MM.1S (cell line): ENCODE measurements around the gene ADK.

Source experiments
- DNase-seq: peaks from one replicate; pipeline ENCODE4 v3.0.0-alpha.2; 2015
- H2AFZ ChIP-seq: fragments of 300-600 bp; sonication (generic); 2 replicates; pipeline ENCODE4 v1.6.0; 2016; ENCODE audit warnings: antibody characterized with exemption, low read length
- H3F3A ChIP-seq: fragments of 300-600 bp; sonication (generic); 2 replicates; pipeline ENCODE4 v1.6.1; 2016; ENCODE audit warnings: mild to moderate bottlenecking, antibody characterized with exemption, low read length, moderate library complexity, mixed read lengths; ENCODE audit not compliant: insufficient read depth
- H3K27ac ChIP-seq: fragments of 300-600 bp; sonication (generic); 2 replicates; pipeline ENCODE4 v1.5.1; 2016; ENCODE audit warnings: mild to moderate bottlenecking, low read length
- H3K27me3 ChIP-seq: fragments of 300-600 bp; sonication (generic); replicated peaks from 2 replicates; pipeline ENCODE4 v1.6.0; 2016; ENCODE audit warnings: low read length; ENCODE audit not compliant: insufficient read depth
- H3K36me3 ChIP-seq: fragments of 300-600 bp; sonication (generic); replicated peaks from 2 replicates; pipeline ENCODE4 v1.6.1; 2016; ENCODE audit warnings: mild to moderate bottlenecking, low read length, mixed read lengths; ENCODE audit not compliant: insufficient read depth
- H3K4me1 ChIP-seq: fragments of 300-600 bp; sonication (generic); 2 replicates; pipeline ENCODE4 v1.6.1; 2016; ENCODE audit warnings: low read length, mixed read lengths
- H3K4me2 ChIP-seq: fragments of 300-600 bp; sonication (generic); 2 replicates; pipeline ENCODE4 v1.6.0; 2016; ENCODE audit warnings: low read depth, low read length
- H3K4me3 ChIP-seq: fragments of 300-600 bp; sonication (generic); 2 replicates; pipeline ENCODE4 v1.5.1; 2016; ENCODE audit warnings: low read length, mixed read lengths
- H3K79me2 ChIP-seq: fragments of 300-600 bp; sonication (generic); 2 replicates; pipeline ENCODE4 v1.6.1; 2016; ENCODE audit warnings: mixed run types, low read length, mixed read lengths
- H3K9ac ChIP-seq: fragments of 300-600 bp; sonication (generic); 2 replicates; pipeline ENCODE4 v1.6.1; 2016; ENCODE audit warnings: low read length, mixed read lengths
- H3K9me2 ChIP-seq: fragments of 300-600 bp; sonication (generic); replicated peaks from 2 replicates; pipeline ENCODE4 v1.6.1; 2016; ENCODE audit warnings: mild to moderate bottlenecking, low read length, mixed read lengths; ENCODE audit not compliant: insufficient read depth
- H3K9me3 ChIP-seq: fragments of 300-600 bp; sonication (generic); replicated peaks from 2 replicates; pipeline ENCODE4 v1.6.1; 2016; ENCODE audit warnings: mild to moderate bottlenecking, low read length, mixed read lengths; ENCODE audit not compliant: insufficient read depth
- H4K20me1 ChIP-seq: fragments of 300-600 bp; sonication (generic); 2 replicates; pipeline ENCODE4 v1.6.1; 2016; ENCODE audit warnings: mild to moderate bottlenecking, low read length, moderate library complexity, mixed read lengths; ENCODE audit not compliant: insufficient read depth
- EZH2 ChIP-seq: fragments of 300-600 bp; sonication (generic); optimal IDR thresholded peaks from 2 replicates; pipeline ENCODE3; 2017; ENCODE audit warnings: low read depth, mild to moderate bottlenecking, antibody characterized with exemption, low read length, mixed read lengths
- EZH2phosphoT487 ChIP-seq: fragments of 300-600 bp; sonication (generic); IDR thresholded peaks from 2 replicates; pipeline ENCODE4 v1.6.1; 2018; ENCODE audit warnings: antibody characterized with exemption, low read length
- TF ChIP-seq, protein P1 (sequence below): fragments of 300-600 bp; sonication (generic); IDR thresholded peaks from 2 replicates; pipeline ENCODE4 v1.5.1; 2016; ENCODE audit warnings: antibody characterized with exemption, low read length, mixed read lengths

ADK gene

DNA sequence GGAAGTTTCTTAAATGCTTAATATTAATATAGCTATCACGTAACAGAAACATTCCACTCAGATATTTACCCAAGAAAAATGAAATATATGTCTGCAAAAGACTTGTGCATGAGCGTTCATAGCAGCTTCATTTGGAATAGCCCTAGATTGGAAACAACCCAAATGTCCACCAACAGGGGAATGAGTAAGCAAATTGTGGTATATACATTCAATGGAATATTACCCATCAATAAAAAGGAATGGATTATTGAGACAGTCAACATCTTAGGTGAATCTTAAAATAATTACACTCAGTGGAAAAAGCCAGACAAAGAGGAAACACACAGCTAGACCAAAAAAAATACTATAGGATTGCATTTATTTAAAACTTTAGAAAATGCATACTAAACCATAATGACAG lies 585.0 kb downstream of the ADK start:
- H3K4me3 ChIP-seq: no peak overlapping the region
- DNase-seq: no peak
- H3K9ac ChIP-seq: no peak overlapping the region
- no peaks in the 10 kb centered on the region for H3K79me2 ChIP-seq
- no peaks in the 10 kb centered on the region for H4K20me1 ChIP-seq
- no peak overlapping the region for H3K4me2 ChIP-seq
- peaks cover 24% of the 10 kb centered on the region for H3K4me1 ChIP-seq
- no peaks in the 10 kb centered on the region for H3K27me3 ChIP-seq
- no peak overlapping the region for H3K27ac ChIP-seq
- no peaks in the 10 kb centered on the region for H3K9me3 ChIP-seq
- TF ChIP-seq EZH2phosphoT487 (no peak), EZH2 (no peak)
- TF ChIP-seq, protein P1, sequence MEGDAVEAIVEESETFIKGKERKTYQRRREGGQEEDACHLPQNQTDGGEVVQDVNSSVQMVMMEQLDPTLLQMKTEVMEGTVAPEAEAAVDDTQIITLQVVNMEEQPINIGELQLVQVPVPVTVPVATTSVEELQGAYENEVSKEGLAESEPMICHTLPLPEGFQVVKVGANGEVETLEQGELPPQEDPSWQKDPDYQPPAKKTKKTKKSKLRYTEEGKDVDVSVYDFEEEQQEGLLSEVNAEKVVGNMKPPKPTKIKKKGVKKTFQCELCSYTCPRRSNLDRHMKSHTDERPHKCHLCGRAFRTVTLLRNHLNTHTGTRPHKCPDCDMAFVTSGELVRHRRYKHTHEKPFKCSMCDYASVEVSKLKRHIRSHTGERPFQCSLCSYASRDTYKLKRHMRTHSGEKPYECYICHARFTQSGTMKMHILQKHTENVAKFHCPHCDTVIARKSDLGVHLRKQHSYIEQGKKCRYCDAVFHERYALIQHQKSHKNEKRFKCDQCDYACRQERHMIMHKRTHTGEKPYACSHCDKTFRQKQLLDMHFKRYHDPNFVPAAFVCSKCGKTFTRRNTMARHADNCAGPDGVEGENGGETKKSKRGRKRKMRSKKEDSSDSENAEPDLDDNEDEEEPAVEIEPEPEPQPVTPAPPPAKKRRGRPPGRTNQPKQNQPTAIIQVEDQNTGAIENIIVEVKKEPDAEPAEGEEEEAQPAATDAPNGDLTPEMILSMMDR: no peak
- H3K9me2 ChIP-seq: no peaks in the 10 kb centered on the region
- no peaks in the 10 kb centered on the region for H3K36me3 ChIP-seq
- peaks cover 17% of the 10 kb centered on the region for H3F3A ChIP-seq
- no peak overlapping the region for H2AFZ ChIP-seq

DNA sequence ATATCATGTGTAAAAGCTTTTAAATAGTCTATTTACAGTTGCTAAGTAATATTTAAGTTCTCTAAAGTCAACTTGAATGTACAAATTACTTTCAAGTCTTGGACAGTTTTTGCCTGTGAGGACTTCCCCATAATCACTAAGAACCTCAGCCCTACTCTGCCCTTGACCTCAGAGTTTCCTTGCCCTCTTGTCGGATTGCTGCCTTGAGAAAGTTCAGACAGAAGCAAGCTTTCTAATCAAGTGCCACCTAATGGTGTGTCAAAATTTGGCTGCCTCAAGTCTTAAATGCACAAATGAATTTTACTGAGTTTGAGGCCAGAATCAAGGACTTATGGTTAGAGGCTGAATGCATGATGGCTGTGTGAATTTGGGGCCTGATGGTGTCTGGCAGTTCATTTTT lies 587.0 kb downstream of the ADK start:
- no peak overlapping the region for H3K4me3 ChIP-seq
- TF ChIP-seq EZH2phosphoT487 (no peak), EZH2 (no peak)
- TF ChIP-seq, protein P1: peak; percentile 54
- no peaks in the 10 kb centered on the region for H3K36me3 ChIP-seq
- H3K4me2 ChIP-seq: peak overlapping the region; percentile 74; the same call in 1 of the 2 replicates
- no peak overlapping the region for H3K9ac ChIP-seq
- no peaks in the 10 kb centered on the region for H3K79me2 ChIP-seq
- peak overlapping the region; percentile 91; the same call in 1 of the 2 replicates for H3K27ac ChIP-seq
- H3K4me1 ChIP-seq: peaks cover 24% of the 10 kb centered on the region
- H2AFZ ChIP-seq: no peak overlapping the region
- H3K9me2 ChIP-seq: no peaks in the 10 kb centered on the region
- H3K9me3 ChIP-seq: no peaks in the 10 kb centered on the region
- DNase-seq: peak; percentile 84
- no peaks in the 10 kb centered on the region for H3K27me3 ChIP-seq
- H3F3A ChIP-seq: peaks cover 17% of the 10 kb centered on the region
- H4K20me1 ChIP-seq: no peaks in the 10 kb centered on the region

DNA sequence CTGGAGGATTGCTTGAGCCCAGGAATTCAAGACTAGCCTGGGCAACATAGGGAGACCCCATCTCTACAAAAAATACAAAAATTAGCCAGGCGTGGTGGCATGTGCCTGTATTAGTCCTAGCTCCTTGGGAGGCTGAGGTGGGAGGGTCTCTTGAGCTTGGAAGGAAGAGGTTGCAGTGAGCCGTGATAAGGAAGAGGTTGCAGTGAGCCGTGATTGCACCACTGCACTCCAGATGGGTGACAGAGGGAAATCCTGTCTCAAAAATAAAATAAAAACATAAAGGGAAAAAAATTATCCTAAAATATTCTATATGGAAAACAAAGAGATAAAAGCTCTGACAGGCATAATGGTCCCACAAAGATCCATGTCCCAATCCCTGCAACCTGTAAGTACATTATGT lies 587.5 kb downstream of the ADK start:
- Histone ChIP-seq H2AFZ (no peak overlapping the region), H3K4me2 (peak overlapping the region; percentile 74; the same call in 1 of the 2 replicates), H3K4me3 (no peak overlapping the region), H3K9ac (no peak overlapping the region), H3K9me3 (no peaks in the 10 kb centered on the region), H3K9me2 (no peaks in the 10 kb centered on the region), H3K79me2 (no peaks in the 10 kb centered on the region), H3F3A (peaks cover 17% of the 10 kb centered on the region), H4K20me1 (no peaks in the 10 kb centered on the region), H3K4me1 (peaks cover 24% of the 10 kb centered on the region), H3K27me3 (no peaks in the 10 kb centered on the region), H3K36me3 (no peaks in the 10 kb centered on the region), H3K27ac (peak overlapping the region; percentile 91; the same call in 1 of the 2 replicates)
- no peak for DNase-seq
- TF ChIP-seq, protein P1: no peak
- TF ChIP-seq EZH2phosphoT487: no peak
- TF ChIP-seq EZH2: no peak
